Amniotic stem cell (primary cell): ENCODE results near the gene UGT2B17.
"Not testable (repeated sequence)": the region's sequence is repeated elsewhere in the genome, so short reads cannot be mapped to it uniquely, and the experiment has no call there.

ENCODE experiments used
- DNase-seq: peaks from one replicate; lab custom pipeline; 2025; lab: John Stamatoyannopoulos, UW

The UGT2B17 gene

GRCh38 chr4:68569036-68569435, 7.1 kb downstream of the UGT2B17 start:
- DNase-seq: not testable (repeated sequence)

GRCh38 chr4:68568535-68568934, 7.6 kb downstream of the UGT2B17 start:
- not testable (repeated sequence) for DNase-seq

DNA sequence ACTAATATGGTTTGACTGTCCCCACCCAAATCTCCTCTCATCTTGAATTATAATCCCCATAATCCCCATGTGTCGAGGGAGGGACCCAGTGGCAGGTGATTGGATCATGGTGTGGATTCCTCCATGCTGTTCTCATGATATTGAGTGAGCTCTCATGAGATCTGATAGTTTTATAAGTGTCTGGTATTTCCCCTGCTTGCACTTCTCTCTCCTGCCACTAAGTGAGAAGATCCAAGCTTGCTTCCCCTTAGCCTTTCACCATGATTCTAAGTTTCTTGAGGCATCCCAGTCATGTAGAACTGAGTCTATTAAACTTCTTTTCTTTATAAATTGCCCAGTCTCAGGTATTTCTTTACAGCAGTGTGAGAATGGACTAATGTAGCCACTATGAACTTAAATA, 9.8 kb downstream of the UGT2B17 start:
- not testable (repeated sequence) for DNase-seq

- DNase-seq: not testable (repeated sequence)
Observed at GRCh38 chr4:68565082-68565481, 11.0 kb downstream of the UGT2B17 start.

GRCh38 chr4:68560364-68561070, 15.6 kb downstream of the UGT2B17 start:
- DNase-seq: not testable (repeated sequence)

DNA sequence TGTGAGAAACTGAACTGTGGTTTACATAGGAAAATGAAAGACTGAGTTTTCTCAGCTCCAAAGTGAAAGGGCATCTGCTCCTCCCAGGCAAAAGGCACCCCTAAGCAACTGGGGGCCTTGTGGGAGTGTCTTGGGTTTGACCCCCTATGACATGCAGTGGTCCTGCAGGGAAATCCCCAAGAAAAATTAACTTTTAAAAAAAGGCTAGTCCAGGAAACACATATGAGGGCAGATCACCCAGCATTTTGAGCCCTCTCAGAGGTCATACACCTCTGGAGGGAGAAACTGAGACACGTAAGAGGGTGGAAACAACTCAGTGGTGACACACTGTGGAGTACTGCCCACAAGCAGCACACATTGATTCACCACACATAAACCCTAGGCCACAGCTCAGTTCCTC, 22.3 kb downstream of the UGT2B17 start:
- DNase-seq: not testable (repeated sequence)

GRCh38 chr4:68552818-68553811, 23.0 kb downstream of the UGT2B17 start:
- DNase-seq: not testable (repeated sequence)

DNA sequence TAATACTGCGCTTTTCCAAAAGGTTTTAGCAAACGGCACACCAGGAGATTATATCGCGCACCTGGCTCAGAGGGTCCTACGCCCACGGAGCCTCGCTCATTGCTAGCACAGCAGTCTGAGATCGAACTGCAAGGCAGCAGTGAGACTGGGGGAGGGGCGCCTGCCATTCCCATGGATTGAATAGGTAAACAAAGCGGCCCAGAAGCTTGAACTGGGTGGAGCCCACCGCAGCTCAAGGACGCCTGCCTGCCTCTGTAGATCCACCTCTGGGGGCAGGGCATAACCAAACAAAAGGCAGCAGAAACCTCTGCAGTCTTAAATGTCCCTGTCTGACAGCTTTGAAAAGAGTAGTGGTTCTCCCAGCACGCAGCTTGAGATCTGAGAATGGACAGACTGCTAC, 33.4 kb downstream of the UGT2B17 start:
- DNase-seq: not testable (repeated sequence)

DNA sequence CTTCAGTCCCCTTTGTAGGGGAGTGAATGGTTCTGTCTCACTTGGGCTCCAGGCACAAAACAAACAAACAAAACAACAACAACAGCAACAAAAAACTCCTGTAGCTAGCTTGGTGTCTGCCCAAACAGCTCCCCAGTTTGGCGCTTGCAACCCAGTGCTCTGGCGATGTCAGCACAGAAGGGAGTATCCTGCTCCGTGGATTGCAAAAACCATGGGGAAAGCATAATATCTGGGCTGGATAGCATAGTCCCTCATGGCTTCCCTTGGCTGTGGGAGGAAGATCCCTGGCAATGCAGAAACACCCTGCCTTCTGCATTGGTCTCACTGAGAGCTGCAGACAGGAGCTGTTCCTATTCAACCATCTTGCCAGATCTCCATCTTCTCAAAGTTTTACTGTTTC, 39.7 kb downstream of the UGT2B17 start:
- DNase-seq: no peak

GRCh38 chr4:68535974-68536373, 40.1 kb downstream of the UGT2B17 start:
- DNase-seq: no peak

DNA sequence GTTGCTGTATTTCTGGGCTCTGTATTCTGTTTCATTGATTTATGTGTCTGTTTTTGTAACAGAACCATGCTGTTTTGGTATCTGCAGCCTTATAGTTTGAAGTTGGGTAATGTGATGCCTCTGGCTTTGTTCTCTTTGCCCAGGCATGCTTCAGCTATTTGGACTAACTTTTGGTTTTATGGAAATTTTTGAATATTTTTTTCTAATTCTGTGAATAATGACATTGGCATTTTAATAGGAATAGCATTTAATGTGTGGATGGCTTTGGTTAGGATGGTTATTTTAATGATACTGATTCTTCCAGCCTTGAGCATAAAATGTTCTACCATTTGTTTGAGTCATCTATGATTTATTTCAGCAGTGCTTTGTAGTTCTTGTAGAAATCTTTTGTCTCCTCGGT, 53.9 kb downstream of the UGT2B17 start:
- not testable (repeated sequence) for DNase-seq

GRCh38 chr4:68520985-68521384, 55.1 kb downstream of the UGT2B17 start:
- no peak for DNase-seq

GRCh38 chr4:68518889-68519288, 57.2 kb downstream of the UGT2B17 start:
- no peak for DNase-seq

DNA sequence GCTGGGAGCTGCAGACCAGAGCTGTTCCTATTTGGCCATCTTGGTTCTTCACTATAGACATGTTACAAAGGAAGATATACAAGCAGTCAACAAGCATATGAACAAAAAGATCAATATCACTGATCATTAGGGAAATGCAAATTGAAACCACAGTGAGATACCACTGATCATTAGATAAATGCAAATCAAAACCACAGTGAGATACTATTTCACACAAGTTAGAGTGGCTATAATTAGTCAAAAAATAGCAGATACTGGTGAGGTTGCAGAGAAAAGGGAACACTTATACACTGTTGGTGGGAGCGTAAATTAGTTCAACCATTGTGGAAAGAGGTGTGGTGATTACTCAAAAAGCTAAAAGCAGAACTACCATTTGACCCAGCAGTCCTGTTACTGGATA, 70.7 kb downstream of the UGT2B17 start:
- DNase-seq: not testable (repeated sequence)

DNA sequence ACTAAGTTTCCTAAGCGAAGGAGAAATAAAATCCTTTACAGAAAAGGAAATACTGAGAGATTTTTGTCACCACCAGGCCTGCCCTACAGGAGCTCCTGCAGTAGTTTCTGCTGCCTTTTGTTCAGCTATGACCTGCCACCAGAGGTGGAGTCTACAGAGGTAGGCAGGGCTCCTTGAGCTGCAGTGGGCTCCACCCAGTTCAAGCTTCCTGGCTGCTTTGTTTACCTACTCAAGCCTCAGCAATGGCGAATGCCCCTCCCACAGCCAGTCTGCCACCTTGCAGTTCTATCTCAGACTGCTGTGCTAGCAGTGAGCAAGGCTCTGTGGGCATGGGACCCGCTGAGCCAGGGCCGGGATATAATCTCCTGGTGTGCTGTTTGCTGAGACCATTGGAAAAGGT, 71.3 kb downstream of the UGT2B17 start:
- not testable (repeated sequence) for DNase-seq

- not testable (repeated sequence) for DNase-seq
Observed at GRCh38 chr4:68503462-68503861, 72.7 kb downstream of the UGT2B17 start.

- no peak for DNase-seq
Observed at GRCh38 chr4:68499021-68499420, 77.1 kb downstream of the UGT2B17 start.

DNA sequence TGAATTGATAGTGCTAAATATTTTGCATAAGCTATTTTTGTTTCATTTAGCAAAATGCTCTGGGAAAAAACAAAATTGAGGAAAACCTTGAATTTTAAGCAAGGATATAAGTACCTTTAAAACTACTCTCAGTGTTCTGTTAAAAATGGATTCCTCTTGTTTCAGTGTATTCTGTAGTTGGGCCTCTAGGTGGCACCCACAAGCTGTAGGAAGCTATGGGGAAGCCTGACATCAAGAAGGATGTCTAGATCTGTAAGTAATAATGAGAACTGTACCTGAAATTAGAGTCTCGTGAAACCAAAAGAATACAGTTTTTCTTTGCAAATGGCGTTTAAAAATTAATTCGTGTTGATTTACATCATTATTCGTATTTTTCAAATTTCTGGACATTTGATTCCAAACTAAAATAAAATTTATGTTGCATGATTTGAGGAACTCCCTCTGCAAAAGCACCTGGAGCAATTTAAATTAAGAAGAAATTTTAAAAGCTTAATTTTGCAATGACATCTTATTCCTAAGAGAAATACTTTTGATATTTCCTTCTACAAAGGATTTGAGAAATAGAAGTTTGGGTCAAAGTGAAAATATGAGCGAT, 77.6 kb downstream of the UGT2B17 start:
- DNase-seq: no peak

DNA sequence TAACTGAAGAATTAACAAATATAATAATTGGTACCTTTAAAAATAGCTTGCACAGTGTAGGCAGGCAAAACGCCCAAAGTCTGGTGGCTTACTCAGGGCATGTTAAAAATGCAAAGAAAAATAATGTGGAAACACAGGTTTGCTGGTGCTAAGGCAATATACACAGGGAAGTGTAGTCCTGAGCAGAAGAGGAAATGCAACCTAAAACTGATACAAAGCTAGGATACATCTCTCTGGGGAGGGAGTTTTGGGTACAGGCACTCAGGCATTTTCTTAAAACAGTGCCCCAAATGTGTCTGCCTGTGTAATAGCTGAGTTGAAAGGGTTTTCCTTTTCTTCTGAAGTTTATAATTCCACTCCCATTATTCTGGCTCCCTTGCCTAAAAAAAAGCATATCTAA, 81.4 kb downstream of the UGT2B17 start:
- DNase-seq: no peak

DNA sequence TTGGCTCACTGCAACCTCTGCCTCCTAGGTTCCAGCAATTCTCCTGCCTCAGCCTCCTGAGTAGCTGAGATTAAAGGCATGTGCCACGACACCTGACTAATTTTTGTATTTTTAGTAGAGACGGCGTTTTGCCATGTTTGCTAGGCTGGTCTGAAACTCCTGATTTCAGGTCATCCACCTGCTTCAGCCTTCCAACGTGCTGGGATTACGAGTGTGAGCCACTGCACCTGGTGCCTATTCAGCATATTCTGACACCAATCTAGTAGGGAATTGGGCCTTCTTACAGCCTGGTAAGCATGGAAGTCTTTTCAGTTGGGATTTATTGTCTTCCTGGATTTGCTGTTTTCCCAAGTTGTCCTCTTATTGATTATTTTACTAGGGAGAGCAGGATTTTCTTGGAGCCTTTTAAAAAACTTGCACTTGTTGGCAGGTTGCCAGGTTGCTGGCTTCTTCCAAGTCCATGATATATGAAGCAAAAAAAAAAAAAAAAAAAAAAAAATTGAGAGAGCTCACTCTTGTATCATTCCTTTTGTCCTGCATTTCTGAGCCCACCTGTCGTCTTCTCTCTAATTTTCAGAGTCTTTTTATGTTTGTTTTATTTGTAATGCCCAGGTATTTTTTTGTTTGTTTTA, 85.2 kb downstream of the UGT2B17 start:
- DNase-seq: no peak

- no peak for DNase-seq
Observed at GRCh38 chr4:68489338-68489737, 86.8 kb downstream of the UGT2B17 start.
